DOHH2 (cell line): ENCODE data around the gene SIGMAR1.
"Not testable (repeated sequence)": the region's sequence is repeated elsewhere in the genome, so short reads cannot be mapped to it uniquely, and the experiment has no call there.

Experiments used
- H3F3A ChIP-seq: fragments of 200-600 bp; sonication (generic), shearing (Covaris generic); 2 replicates; pipeline ENCODE4 v1.6.0; 2016; ENCODE audit warnings: antibody characterized with exemption, mild to moderate bottlenecking; ENCODE audit not compliant: control insufficient read depth, insufficient read depth
- H3K27ac ChIP-seq: fragments of 200-600 bp; sonication (generic); 2 replicates; pipeline ENCODE4 v1.5.1; 2014; ENCODE audit warnings: low read depth, mild to moderate bottlenecking, low read length, moderate library complexity
- H3K27me3 ChIP-seq: fragments of 200-600 bp; sonication (generic); 2 replicates; pipeline ENCODE4 v1.6.1; 2014; ENCODE audit warnings: mild to moderate bottlenecking, low read length, mixed read lengths; ENCODE audit not compliant: control insufficient read depth
- H3K36me3 ChIP-seq: fragments of 200-600 bp; sonication (generic); 2 replicates; pipeline ENCODE4 v1.6.1; 2014; ENCODE audit warnings: mild to moderate bottlenecking, low read length, moderate library complexity, mixed read lengths; ENCODE audit not compliant: control insufficient read depth
- H3K4me1 ChIP-seq: fragments of 200-600 bp; sonication (generic); 2 replicates; pipeline ENCODE4 v1.6.1; 2014; ENCODE audit warnings: mild to moderate bottlenecking, low read length, mixed read lengths; ENCODE audit not compliant: control insufficient read depth
- H3K4me2 ChIP-seq: fragments of 200-600 bp; sonication (generic); 2 replicates; pipeline ENCODE4 v1.6.0; 2014; ENCODE audit warnings: mild to moderate bottlenecking, low read length, moderate library complexity
- H3K4me3 ChIP-seq: fragments of 200-600 bp; sonication (generic); 2 replicates; pipeline ENCODE4 v1.5.1; 2014; ENCODE audit warnings: mild to moderate bottlenecking, low read length, mixed read lengths
- H3K79me2 ChIP-seq: fragments of 200-600 bp; sonication (generic); 2 replicates; pipeline ENCODE4 v1.6.1; 2014; ENCODE audit warnings: mild to moderate bottlenecking, low read length, mixed read lengths; ENCODE audit not compliant: control insufficient read depth
- H3K9me2 ChIP-seq: fragments of 200-600 bp; sonication (generic); replicated peaks from 2 replicates; pipeline ENCODE4 v1.6.1; 2014; ENCODE audit warnings: mild to moderate bottlenecking, low read length, mixed read lengths; ENCODE audit not compliant: control insufficient read depth
- H3K9me3 ChIP-seq: fragments of 200-600 bp; sonication (generic); 2 replicates; pipeline ENCODE4 v1.6.1; 2014; ENCODE audit warnings: antibody characterized with exemption, low read length, mixed read lengths; ENCODE audit not compliant: control insufficient read depth, insufficient read depth
- H4K20me1 ChIP-seq: fragments of 200-600 bp; sonication (generic); 2 replicates; pipeline ENCODE4 v1.6.0; 2014; ENCODE audit warnings: low read depth, mild to moderate bottlenecking, antibody characterized with exemption, low read length, moderate library complexity; ENCODE audit not compliant: control insufficient read depth, insufficient read depth
- CTCF ChIP-seq: fragments of 200-600 bp; sonication (generic); IDR thresholded peaks from one replicate; pipeline ENCODE4 v1.5.1; 2014; ENCODE audit warnings: antibody characterized with exemption, mild to moderate bottlenecking, low read depth, low read length; ENCODE audit not compliant: poor library complexity, severe bottlenecking
- EZH2phosphoT487 ChIP-seq: fragments of 200-600 bp; sonication (generic); IDR thresholded peaks from 2 replicates; pipeline ENCODE4 v1.6.1; 2017; ENCODE audit warnings: borderline replicate concordance, mild to moderate bottlenecking, antibody characterized with exemption, low read length, moderate library complexity, mixed read lengths

Gene SIGMAR1

GRCh38 chr9:34646211-34647083, 8.9 kb upstream of the SIGMAR1 start, which contains the start of gene GALT:
GALT (plus strand) TSS chr9:34646675; CDS start chr9:34646705, 30 bp downstream.
- Histone ChIP-seq H3K36me3 (peaks cover 8% of the 10 kb centered on the region; the same call in 1 of the 2 replicates), H3K4me2 (peak within 1 kb of the TSS; percentile 88), H3K4me3 (peak within 1 kb of the TSS; percentile 87), H3F3A (no peaks in the 10 kb centered on the region), H3K79me2 (peaks cover 5% of the 10 kb centered on the region), H3K9me3 (no peaks in the 10 kb centered on the region), H3K9me2 (no peaks in the 10 kb centered on the region), H3K4me1 (peaks cover 14% of the 10 kb centered on the region), H3K27ac (peak within 1 kb of the TSS; percentile 23), H3K27me3 (no peaks in the 10 kb centered on the region), H4K20me1 (no peaks in the 10 kb centered on the region)
- TF ChIP-seq CTCF: peak; percentile 83
- TF ChIP-seq EZH2phosphoT487: no peak

GRCh38 chr9:34644766-34645314, 7.3 kb upstream of the SIGMAR1 start:
- Histone ChIP-seq H3K27me3 (no peaks in the 10 kb centered on the region), H3K27ac (no peak overlapping the region), H3K4me3 (no peak overlapping the region), H3F3A (no peaks in the 10 kb centered on the region), H3K9me3 (no peaks in the 10 kb centered on the region), H3K4me1 (peaks cover 14% of the 10 kb centered on the region), H3K79me2 (peaks cover 5% of the 10 kb centered on the region), H3K9me2 (no peaks in the 10 kb centered on the region), H4K20me1 (no peaks in the 10 kb centered on the region), H3K4me2 (no peak overlapping the region), H3K36me3 (peaks cover 8% of the 10 kb centered on the region; the same call in 1 of the 2 replicates)
- no peak for TF ChIP-seq EZH2phosphoT487
- TF ChIP-seq CTCF: no peak

GRCh38 chr9:34642679-34643078, 5.1 kb upstream of the SIGMAR1 start:
- H3K36me3 ChIP-seq: no peaks in the 10 kb centered on the region
- no peaks in the 10 kb centered on the region for H3K27me3 ChIP-seq
- TF ChIP-seq CTCF (no peak), EZH2phosphoT487 (no peak)
- no peak overlapping the region for H3K27ac ChIP-seq
- H4K20me1 ChIP-seq: no peaks in the 10 kb centered on the region
- H3K79me2 ChIP-seq: peaks cover 5% of the 10 kb centered on the region
- H3F3A ChIP-seq: no peaks in the 10 kb centered on the region
- H3K4me2 ChIP-seq: no peak overlapping the region
- no peaks in the 10 kb centered on the region for H3K9me2 ChIP-seq
- no peaks in the 10 kb centered on the region for H3K9me3 ChIP-seq
- no peak overlapping the region for H3K4me3 ChIP-seq
- peaks cover 24% of the 10 kb centered on the region for H3K4me1 ChIP-seq

GRCh38 chr9:34639322-34639721, 1.7 kb upstream of the SIGMAR1 start:
- Histone ChIP-seq H3K79me2 (peaks cover 22% of the 10 kb centered on the region), H3K4me1 (peaks cover 23% of the 10 kb centered on the region), H3K36me3 (peaks cover 15% of the 10 kb centered on the region; the same call in 1 of the 2 replicates)
- not testable (repeated sequence) for H4K20me1 ChIP-seq, H3K27me3 ChIP-seq, H3K4me2 ChIP-seq, H3K9me3 ChIP-seq, H3K4me3 ChIP-seq, H3K9me2 ChIP-seq, H3K27ac ChIP-seq, H3F3A ChIP-seq
